Sigmoid colon (tissue), 3 donors: Measurements from ENCODE around the gene HDAC8.

Experiments
- POLR2A ChIP-seq, 2 donors: fragments of 450-650 bp; IDR thresholded peaks; one replicate each; pipeline ENCODE4 v1.6.1; 2016; ENCODE audit warnings: antibody characterized with exemption in 2 of 2, mild to moderate bottlenecking in 2 of 2, moderate library complexity in 2 of 2
- TF ChIP-seq, protein P1 (sequence below), 4 experiments: fragments of 450-650 bp in 3 of 4; fragments of 200-600 bp in 1 of 4; IDR thresholded peaks; one replicate each; pipeline ENCODE4 v1.5.1; 2016 to 2019; ENCODE audit warnings: antibody characterized with exemption in 4 of 4, mild to moderate bottlenecking in 3 of 4, moderate library complexity in 2 of 4

DNA sequence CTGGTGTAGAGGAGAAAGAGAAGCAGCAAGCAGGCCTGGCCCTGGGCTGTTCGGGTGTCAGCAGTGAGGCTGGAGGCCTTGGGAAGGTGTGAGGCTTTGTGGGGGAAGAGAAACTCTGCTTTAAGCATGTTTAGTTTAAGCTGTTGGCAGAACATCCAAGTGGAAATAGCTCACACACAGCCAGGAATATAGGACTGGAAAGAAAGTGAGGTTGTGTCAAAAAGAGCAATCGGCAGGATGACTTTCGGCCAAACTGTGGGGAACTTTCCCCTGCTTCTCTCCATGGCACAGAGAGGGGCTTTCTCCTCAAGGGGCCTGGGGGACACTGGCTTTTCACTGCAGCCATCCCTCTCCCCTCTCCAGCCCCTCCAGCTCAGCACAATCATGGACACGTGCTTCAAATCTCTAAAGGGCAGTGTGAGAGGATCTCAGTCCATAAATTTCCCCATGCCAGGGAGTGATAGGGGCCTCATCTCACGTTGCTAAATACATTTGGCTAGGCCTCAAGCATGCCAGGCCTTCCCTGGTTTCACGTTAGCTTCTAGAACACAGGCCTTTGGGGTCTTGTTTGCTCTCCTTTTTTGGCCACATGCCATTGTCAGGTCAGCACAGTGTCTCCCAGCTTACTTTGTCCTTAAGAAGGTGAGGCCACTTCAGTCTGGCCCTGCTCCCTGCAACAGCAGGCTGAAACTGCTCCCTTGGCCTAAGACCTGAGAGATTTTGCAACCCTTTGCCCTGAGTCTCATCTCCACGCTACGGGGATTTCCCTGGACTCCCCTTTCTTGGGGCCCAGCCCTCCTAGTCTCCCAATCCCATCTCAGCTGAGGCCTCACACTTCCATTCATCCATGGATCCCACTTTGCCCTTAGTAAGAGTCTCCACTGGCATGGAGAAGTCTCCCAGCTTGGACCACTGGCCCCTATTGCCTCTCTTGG, 258.7 kb downstream of the HDAC8 start:
- TF ChIP-seq, protein P1, sequence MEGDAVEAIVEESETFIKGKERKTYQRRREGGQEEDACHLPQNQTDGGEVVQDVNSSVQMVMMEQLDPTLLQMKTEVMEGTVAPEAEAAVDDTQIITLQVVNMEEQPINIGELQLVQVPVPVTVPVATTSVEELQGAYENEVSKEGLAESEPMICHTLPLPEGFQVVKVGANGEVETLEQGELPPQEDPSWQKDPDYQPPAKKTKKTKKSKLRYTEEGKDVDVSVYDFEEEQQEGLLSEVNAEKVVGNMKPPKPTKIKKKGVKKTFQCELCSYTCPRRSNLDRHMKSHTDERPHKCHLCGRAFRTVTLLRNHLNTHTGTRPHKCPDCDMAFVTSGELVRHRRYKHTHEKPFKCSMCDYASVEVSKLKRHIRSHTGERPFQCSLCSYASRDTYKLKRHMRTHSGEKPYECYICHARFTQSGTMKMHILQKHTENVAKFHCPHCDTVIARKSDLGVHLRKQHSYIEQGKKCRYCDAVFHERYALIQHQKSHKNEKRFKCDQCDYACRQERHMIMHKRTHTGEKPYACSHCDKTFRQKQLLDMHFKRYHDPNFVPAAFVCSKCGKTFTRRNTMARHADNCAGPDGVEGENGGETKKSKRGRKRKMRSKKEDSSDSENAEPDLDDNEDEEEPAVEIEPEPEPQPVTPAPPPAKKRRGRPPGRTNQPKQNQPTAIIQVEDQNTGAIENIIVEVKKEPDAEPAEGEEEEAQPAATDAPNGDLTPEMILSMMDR (IDR thresholded peaks at IDR 0.05): no peak
- no peak for TF ChIP-seq POLR2A (IDR thresholded peaks at IDR 0.05)
